GM18526 (cell line): ENCODE data around the gene KIRREL1.

Experiments used
- POLR2A ChIP-seq: IDR thresholded peaks from 3 replicates; pipeline ENCODE4 v1.6.1; 2011; ENCODE audit not compliant: insufficient read length; ENCODE audit errors: extremely low read depth

The KIRREL1 gene

DNA sequence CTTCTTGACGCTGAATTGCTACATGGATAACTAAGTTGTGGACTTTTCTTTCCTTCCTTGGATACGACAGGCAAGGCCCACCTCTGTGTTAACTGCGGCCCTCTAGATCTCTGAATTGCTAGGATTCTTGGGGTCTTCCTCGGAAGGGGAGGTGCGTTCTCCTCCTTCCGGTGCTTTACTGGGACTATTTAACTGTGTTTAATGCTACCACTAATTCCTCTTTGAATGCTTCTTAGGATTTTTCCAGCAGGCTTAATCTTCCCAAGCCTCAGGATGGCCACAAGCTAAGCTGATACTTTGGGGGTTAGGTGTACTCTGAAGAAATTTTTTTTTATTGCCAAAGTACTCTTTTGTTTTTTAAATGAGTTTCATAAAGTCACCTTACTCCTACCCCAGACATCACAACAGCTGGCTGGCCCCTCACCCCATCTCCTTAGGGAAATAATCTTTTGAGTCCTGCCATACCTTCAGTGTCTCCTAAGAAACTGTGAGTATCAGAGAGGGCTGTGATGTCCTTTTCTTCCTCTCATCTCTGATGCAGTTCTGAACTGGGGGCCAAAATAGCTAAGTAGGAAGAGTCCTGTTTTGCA, 21.4 kb downstream of the KIRREL1 start:
- no peak for TF ChIP-seq POLR2A

GRCh38 chr1:158016651-158017335, 23.3 kb downstream of the KIRREL1 start:
- TF ChIP-seq POLR2A, result no peak

- no peak for TF ChIP-seq POLR2A
Observed at GRCh38 chr1:158017800-158018595, 24.6 kb downstream of the KIRREL1 start.

DNA sequence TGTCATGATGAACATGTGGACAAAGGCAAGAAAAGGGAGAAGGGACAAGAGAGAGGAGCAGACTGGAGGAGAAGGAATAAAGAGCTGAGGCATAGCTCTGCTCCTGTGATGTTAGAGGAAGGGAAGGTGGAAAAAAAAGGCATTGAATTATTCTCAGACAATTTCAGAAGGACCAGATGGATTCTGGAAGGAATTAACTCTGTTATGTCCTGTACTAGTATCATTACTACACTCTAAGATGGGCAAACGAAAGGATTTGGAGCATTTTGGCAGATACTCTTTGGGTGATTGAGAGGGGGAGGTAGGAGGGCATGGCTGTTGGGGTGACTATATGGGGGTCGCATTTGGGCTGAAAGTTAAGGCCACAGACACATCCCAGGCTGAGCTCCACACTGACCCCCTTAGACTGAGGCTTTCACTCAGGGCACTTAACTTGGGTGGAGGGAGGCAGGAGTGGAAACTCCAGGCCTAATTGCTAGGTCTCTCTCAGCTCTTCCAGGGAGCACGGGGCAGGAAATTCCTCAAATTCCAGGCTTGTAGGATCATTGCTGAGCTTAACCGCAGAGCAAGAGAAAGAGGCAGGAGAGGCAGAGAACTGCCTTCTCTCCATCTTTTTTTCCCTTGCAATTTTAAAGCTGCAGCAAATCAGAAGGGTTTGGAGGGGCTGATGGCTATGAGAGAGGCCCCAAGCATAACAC, 25.9 kb downstream of the KIRREL1 start:
- TF ChIP-seq POLR2A, result no peak

DNA sequence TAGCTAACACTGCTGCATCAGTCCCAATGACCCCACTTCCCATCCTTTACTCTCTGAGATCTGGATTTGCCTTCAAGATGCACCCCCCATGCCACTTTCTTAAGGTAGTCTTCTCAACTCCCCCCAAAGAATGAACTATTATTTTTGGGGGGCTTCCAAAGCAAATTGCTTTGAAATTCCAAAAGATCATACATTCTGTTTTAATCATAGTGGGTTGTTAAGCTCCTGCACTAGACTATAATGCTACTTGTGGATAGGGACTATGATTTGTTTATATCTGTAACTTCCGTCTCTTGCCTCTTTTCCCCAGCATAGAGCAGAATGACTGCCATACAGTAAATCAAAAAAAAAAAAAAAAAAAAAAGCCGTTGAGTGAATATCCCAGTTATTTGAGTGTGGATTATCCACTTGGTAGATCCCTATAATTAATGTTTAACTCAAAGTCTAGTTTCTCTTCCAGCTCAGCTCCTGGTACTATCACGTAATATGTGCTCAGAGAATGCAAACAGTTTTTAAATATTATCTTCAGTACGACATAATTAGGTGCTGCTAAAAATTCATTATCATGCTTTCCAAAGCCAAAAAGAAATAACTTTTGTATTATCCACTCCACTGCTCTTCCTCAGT, 26.9 kb downstream of the KIRREL1 start:
- TF ChIP-seq POLR2A, result no peak

DNA sequence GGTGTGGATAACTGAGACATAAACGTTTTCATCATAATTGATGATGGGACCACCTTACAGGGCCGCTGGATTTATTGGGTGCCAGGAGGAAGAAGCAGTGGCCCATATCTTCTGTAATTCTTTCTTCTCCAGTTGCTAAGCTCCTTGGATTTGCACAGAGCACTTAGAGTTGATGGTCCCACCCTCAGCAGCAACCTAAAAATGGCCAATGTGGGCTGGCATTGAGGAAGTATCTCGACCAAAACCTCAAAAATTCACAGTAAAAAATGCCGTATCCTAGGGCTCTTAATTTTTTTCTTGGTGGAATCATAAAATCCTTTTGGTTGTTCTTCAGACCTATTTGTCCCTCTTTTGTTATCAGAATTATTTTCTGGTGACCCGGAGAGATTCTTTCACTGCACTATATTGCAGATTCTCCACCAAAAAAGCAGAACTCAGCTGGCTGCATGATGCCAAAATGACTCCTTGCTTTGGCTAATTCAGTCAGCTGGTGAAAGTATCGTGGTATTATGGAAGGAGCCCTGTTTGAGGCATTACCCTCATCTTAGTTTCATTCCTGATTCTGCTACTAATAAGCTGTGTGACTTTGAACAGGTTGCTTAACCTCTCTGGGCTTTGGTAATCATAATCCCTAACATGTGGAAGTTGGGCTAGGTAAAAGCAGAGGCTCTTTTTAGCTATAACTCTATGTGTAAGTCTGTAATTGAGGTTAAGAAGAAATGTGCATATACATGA, 27.6 kb downstream of the KIRREL1 start:
- TF ChIP-seq POLR2A, result no peak

GRCh38 chr1:158021721-158022120, 28.3 kb downstream of the KIRREL1 start:
- TF ChIP-seq POLR2A, result no peak

DNA sequence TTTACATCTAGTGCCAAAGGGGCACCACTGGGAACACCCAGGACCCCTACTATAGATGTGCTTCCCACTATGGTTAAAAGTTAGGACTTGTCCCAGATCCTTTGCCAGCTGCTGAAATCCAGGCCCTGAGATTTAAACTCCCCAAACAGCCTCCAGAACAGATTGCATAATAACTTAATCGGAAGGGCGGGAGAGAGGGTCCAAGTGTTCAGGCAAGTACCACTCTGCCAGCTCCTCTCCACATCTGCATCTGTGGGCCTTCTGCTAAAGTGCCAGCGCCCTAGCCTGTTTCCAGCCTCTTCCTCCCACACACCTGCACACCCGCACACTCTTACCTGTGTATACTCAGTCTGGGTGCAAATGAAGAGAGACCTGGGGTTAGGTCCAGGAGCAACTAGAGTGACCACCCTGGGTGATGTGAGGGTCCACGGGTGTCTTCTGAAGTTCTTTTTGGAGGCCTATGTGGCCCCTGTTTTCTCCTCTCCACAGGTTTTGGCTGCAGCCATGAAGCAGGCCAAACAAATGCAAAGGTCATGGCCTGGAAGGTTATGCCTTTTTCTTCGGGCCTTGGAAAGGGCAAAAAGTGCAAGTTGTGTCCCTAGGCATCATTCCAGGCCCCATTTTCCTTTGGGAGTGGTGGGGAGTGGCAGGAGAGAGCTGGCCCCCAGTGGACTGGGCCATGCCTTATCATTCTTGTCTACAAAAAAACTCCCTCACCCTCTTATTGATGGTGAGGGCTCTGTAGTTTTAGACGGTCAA, 29.3 kb downstream of the KIRREL1 start:
- no peak for TF ChIP-seq POLR2A

GRCh38 chr1:158024737-158025136, 31.3 kb downstream of the KIRREL1 start:
- TF ChIP-seq POLR2A, result no peak

- no peak for TF ChIP-seq POLR2A
Observed at GRCh38 chr1:158025576-158026230, 32.3 kb downstream of the KIRREL1 start.

DNA sequence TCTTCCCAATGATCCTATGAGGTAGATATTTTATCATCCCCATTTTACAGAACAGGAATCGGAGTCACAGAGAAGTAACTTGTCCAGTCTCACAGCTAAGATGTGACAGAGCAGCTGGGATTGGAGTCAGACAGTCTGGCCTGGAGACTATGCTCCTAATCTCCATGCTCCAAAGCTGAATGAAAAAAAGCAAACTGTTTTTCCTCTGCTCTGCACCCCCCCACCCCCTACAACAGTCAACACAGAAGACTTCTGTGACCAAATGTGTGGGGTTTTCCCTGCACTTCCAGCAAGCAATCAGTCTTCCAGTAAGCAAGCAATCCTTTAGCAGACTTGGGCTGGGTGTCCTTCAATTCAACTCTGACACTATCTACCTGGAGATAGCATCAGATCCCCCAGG, 33.2 kb downstream of the KIRREL1 start:
- TF ChIP-seq POLR2A, result no peak

DNA sequence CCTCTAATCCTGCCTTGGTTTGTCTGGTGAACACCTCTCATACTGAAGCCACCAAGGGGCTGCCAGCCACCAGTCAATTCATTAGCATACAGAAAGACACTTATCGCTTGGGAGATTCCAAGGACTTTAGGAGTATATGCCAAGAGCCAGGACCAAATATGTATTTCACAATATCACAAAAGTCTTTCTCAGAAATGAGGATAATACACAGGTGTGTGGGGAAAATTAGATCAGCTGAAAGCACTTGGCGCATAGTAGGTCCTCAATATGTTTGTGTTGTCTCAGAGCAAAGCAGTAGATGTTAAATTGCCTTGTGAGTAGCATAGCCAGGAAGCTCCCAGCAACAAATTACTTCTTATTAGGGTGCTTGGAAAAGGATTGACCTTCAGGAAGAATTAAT, 34.1 kb downstream of the KIRREL1 start:
- TF ChIP-seq POLR2A, result no peak

GRCh38 chr1:158028969-158029368, 35.5 kb downstream of the KIRREL1 start:
- no peak for TF ChIP-seq POLR2A
